ENCODE results near the gene FAM217A. TPM values are rescaled to one million over a fixed set of nuclear protein-coding genes. Genes with fewer than 3 reads are reported as not detected.
A peak's percentile ranks its signal among the peaks of the same experiment; 100 is the strongest.

FAM217A gene
- polyA plus RNA-seq, 3 donors, result not detected

GRCh38 chr6:4102687-4103244, 23.8 kb upstream of the FAM217A start:
- no peak overlapping the region for H2AFZ ChIP-seq (ENCODE audit: insufficient read depth, low read depth, low read length, poor library complexity, severe bottlenecking)
- H4K20me1 ChIP-seq (ENCODE audit: insufficient read depth, low read length), result no peaks in the 10 kb centered on the region
- no peak overlapping the region for H3K27ac ChIP-seq (ENCODE audit: low read depth in 1 of 2, low read length in 2 of 2)
- no peaks in the 10 kb centered on the region for H3K36me3 Mint-ChIP-seq
- H3K79me2 ChIP-seq (ENCODE audit: insufficient read depth, low read length), result no peaks in the 10 kb centered on the region
- no peak overlapping the region for H3K4me3 ChIP-seq (replicated peaks in 1 of 3; ENCODE audit: low read depth in 2 of 3, low read length in 3 of 3)
- H3K27me3 ChIP-seq (ENCODE audit: control insufficient read depth in 2 of 2, insufficient read depth in 2 of 2, low read length in 2 of 2), result no peaks in the 10 kb centered on the region
- WGBS (ENCODE audit: insufficient coverage), result 94% methylated on average over 6 of the region's 6 CpGs
- H3K4me3 Mint-ChIP-seq, result no peak overlapping the region
- no peak overlapping the region for H3K4me2 ChIP-seq (replicated peaks; ENCODE audit: extremely low read depth, low read length, poor library complexity, severe bottlenecking)
- peaks cover 2 to 4% (median 3%) of the 10 kb centered on the region in 3 donors for H3K27me3 Mint-ChIP-seq (ENCODE audit: low read depth in 3 of 3)
- no peaks in the 10 kb centered on the region for H3K4me1 ChIP-seq (ENCODE audit: control insufficient read depth in 1 of 2, insufficient read depth in 2 of 2, low read length in 2 of 2)
- H3K9ac ChIP-seq (ENCODE audit: insufficient read depth, low read length, poor library complexity, severe bottlenecking), result no peak overlapping the region
- intact Hi-C loops (cut with micrococcal nuclease), result no loop called here
- no peaks in the 10 kb centered on the region for H3K4me1 Mint-ChIP-seq
- TF ChIP-seq CTCF (IDR thresholded peaks at IDR 0.05), result no peak
- H3K27ac Mint-ChIP-seq, result no peak overlapping the region
- H3K36me3 ChIP-seq (replicated peaks in 1 of 2; ENCODE audit: control insufficient read depth in 1 of 2, insufficient read depth in 2 of 2, low read length in 2 of 2), result no peaks in the 10 kb centered on the region
- no peak for DNase-seq
- peaks cover 0 to 13% (median 3%) of the 10 kb centered on the region in 7 donors for H3K9me3 Mint-ChIP-seq
- H3K9me3 ChIP-seq (replicated peaks in 1 of 2; ENCODE audit: control insufficient read depth in 1 of 2, insufficient read depth in 1 of 2, low read length in 2 of 2), result no peaks in the 10 kb centered on the region

GRCh38 chr6:4101298-4101697, 22.4 kb upstream of the FAM217A start:
- Histone ChIP-seq H3K4me1 (ENCODE audit: control insufficient read depth in 1 of 2, insufficient read depth in 2 of 2, low read length in 2 of 2) (no peaks in the 10 kb centered on the region), H3K27me3 (ENCODE audit: control insufficient read depth in 2 of 2, insufficient read depth in 2 of 2, low read length in 2 of 2) (no peaks in the 10 kb centered on the region), H3K9ac (ENCODE audit: insufficient read depth, low read length, poor library complexity, severe bottlenecking) (no peak overlapping the region), H3K27ac (ENCODE audit: low read depth in 1 of 2, low read length in 2 of 2) (no peak overlapping the region), H3K36me3 (replicated peaks in 1 of 2; ENCODE audit: control insufficient read depth in 1 of 2, insufficient read depth in 2 of 2, low read length in 2 of 2) (no peaks in the 10 kb centered on the region), H3K79me2 (ENCODE audit: insufficient read depth, low read length) (no peaks in the 10 kb centered on the region), H3K4me3 (replicated peaks in 1 of 3; ENCODE audit: low read depth in 2 of 3, low read length in 3 of 3) (no peak overlapping the region), H3K4me2 (replicated peaks; ENCODE audit: extremely low read depth, low read length, poor library complexity, severe bottlenecking) (no peak overlapping the region), H3K9me3 (replicated peaks in 1 of 2; ENCODE audit: control insufficient read depth in 1 of 2, insufficient read depth in 1 of 2, low read length in 2 of 2) (no peaks in the 10 kb centered on the region), H4K20me1 (ENCODE audit: insufficient read depth, low read length) (no peaks in the 10 kb centered on the region), H2AFZ (ENCODE audit: insufficient read depth, low read depth, low read length, poor library complexity, severe bottlenecking) (no peak overlapping the region)
- Mint-ChIP-seq H3K4me3 (no peak overlapping the region), H3K27me3 (ENCODE audit: low read depth in 3 of 3) (peaks cover 2 to 4% (median 3%) of the 10 kb centered on the region in 3 donors), H3K9me3 (peaks cover 0 to 13% (median 3%) of the 10 kb centered on the region in 7 donors), H3K27ac (peak overlapping the region in 1 of 7 donors; percentile 9), H3K4me1 (no peaks in the 10 kb centered on the region), H3K36me3 (no peaks in the 10 kb centered on the region)
- TF ChIP-seq CTCF (IDR thresholded peaks at IDR 0.05), result no peak
- 63% methylated on average over 3 of the region's 3 CpGs for WGBS (ENCODE audit: insufficient coverage)
- intact Hi-C loops (cut with micrococcal nuclease), result no loop called here
- no peak for DNase-seq

All from CD14-positive monocyte (primary cell).